Neural cell (in vitro differentiated cells): ENCODE results near the gene ATL1.

ENCODE experiments used
- CTCF ChIP-seq: fragments of 450-650 bp; IDR thresholded peaks from 2 replicates; pipeline ENCODE4 v1.5.1; 2014; ENCODE audit warnings: antibody characterized with exemption, mild to moderate bottlenecking, moderate library complexity; ENCODE audit not compliant: poor library complexity, severe bottlenecking
- EP300 ChIP-seq: fragments of 450-650 bp; conservative IDR thresholded peaks from 2 replicates; pipeline ENCODE4 v1.6.1; 2014; ENCODE audit warnings: antibody characterized with exemption, mild to moderate bottlenecking, moderate library complexity; ENCODE audit not compliant: poor library complexity, severe bottlenecking
- MXI1 ChIP-seq: fragments of 450-650 bp; conservative IDR thresholded peaks from 2 replicates; pipeline ENCODE4 v1.6.1; 2014; ENCODE audit warnings: antibody characterized with exemption, mild to moderate bottlenecking; ENCODE audit not compliant: poor library complexity, severe bottlenecking
- POLR2AphosphoS5 ChIP-seq: IDR thresholded peaks from 2 replicates; pipeline ENCODE4 v1.6.1; 2012

GRCh38 chr14:50550294-50550693 is 9.7 kb upstream of the ATL1 start:
- no peak for TF ChIP-seq CTCF
- no peak for TF ChIP-seq POLR2AphosphoS5
- no peak for TF ChIP-seq EP300
- TF ChIP-seq MXI1: no peak
